BJ (cell line): ENCODE results near the gene FAM234B. TPM values are rescaled to one million over a fixed set of nuclear protein-coding genes. Genes with fewer than 3 reads are reported as not detected.

ENCODE experiments used
- CTCF ChIA-PET: fragments of 350-600 bp; formaldehyde crosslinking; extraction: SDS; loops from one replicate; lab custom pipeline; 2021; ENCODE audit warnings: antibody characterized with exemption, inconsistent platforms; lab: Yijun Ruan, JAX
- POLR2A ChIA-PET: fragments of 300-600 bp; sonication (Branson Sonifier 250); formaldehyde crosslinking; extraction: SDS; loops from one replicate; lab custom pipeline; 2021; ENCODE audit warnings: antibody characterized with exemption; lab: Charles Lee
- DNase-seq: peaks from one replicate; pipeline ENCODE4 v3.0.0-alpha.2; 2011; ENCODE audit warnings: low read depth
- H3K27me3 ChIP-seq: 2 replicates; pipeline ENCODE4 v1.6.0; 2011; ENCODE audit warnings: low read length; ENCODE audit not compliant: control insufficient read depth, insufficient read depth
- H3K36me3 ChIP-seq: 2 replicates; pipeline ENCODE4 v1.5.1; 2011; ENCODE audit warnings: low read length; ENCODE audit not compliant: control insufficient read depth, insufficient read depth
- H3K4me3 ChIP-seq: 2 replicates; pipeline ENCODE4 v1.5.1; 2011; ENCODE audit warnings: low read depth, mild to moderate bottlenecking, control low read depth, low read length
- CTCF ChIP-seq: IDR thresholded peaks from 2 replicates; pipeline ENCODE4 v1.5.1; 2011; ENCODE audit warnings: low read depth, mild to moderate bottlenecking, control low read depth, inconsistent platforms, low read length, moderate library complexity; ENCODE audit not compliant: insufficient read depth
- polyA plus RNA-seq: library from polyadenylated mRNA; depleted of rRNA; stranded (reverse); fragments of >200 nt; gene quantifications from 2 replicates; pipeline ENCODE4 v1.2.3, GENCODE V29; 2011

Gene FAM234B
- polyA plus RNA-seq, 1 experiment: 2.4 TPM

- DNase-seq: no peak
- Histone ChIP-seq H3K4me3 (no peak overlapping the region), H3K27me3 (no peaks in the 10 kb centered on the region), H3K36me3 (no peaks in the 10 kb centered on the region)
- TF ChIP-seq CTCF: no peak
- POLR2A ChIA-PET: no interaction called here
- CTCF ChIA-PET: no interaction called here
These were observed 62.5 kb downstream of the FAM234B start for GRCh38 chr12:13106666-13107065.

- Histone ChIP-seq H3K4me3 (no peak overlapping the region), H3K27me3 (no peaks in the 10 kb centered on the region), H3K36me3 (no peaks in the 10 kb centered on the region)
- ChIA-PET POLR2A (no interaction called here), CTCF (interaction anchor here (1.5 kb wide), 1 partner anchor 99 kb away, joined by 3 read pairs; no protein-coding TSS in a partner anchor)
- DNase-seq: no peak
- TF ChIP-seq CTCF: no peak
These were observed 68.8 kb downstream of the FAM234B start for GRCh38 chr12:13112968-13113367.

DNA sequence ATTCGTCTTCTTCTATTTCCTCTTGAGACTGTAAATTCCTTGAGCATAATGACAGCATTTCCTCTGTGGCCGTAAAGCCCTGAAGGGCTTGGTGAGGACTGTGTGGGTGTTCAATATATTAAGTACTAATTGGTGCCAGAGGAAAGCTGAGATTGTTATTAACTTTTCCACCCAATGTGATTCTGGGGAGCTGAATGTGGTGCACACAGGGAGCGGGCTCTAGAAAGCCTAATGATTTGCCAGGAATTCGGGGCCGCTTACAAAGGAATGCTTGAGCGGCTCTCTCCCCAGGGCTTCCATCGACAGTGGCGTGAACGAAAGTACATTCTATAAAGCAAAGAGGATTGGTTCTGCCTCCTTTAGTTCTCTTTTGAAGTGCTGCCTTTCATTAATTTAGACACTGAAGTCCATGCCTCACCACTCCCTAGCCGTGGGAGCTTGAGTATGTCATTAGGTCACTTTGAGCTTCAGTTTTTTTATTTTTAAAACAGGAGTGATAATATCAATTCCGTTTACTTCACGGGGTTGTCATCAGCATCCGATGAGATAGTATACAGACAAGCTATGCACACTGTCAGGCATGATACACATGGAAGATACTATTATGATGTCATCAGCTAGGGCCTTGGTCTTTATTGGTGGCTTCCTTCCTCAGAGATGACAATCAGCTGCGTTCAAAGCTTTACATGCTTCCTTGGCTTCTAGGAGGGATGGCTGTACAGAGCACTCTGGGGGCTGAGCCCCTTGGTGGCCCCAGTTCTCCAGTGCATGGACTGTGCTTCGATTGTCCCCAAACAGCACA is 70.3 kb downstream of the FAM234B start:
- H3K27me3 ChIP-seq: no peaks in the 10 kb centered on the region
- ChIA-PET CTCF (interaction anchor here (1.1 to 1.8 kb wide), 5 partner anchors 10 to 98 kb away, joined by 3 to 7 read pairs (median 3); partner anchors contain the start of gene EMP1), POLR2A (interaction anchor here (0.5 kb wide), 1 partner anchor 1251 kb away, joined by 3 read pairs; the partner anchor contains the start of gene ATF7IP)
- H3K36me3 ChIP-seq: no peaks in the 10 kb centered on the region
- no peak for DNase-seq
- no peak for TF ChIP-seq CTCF
- H3K4me3 ChIP-seq: no peak overlapping the region; the same call in 1 of the 2 replicates

DNA sequence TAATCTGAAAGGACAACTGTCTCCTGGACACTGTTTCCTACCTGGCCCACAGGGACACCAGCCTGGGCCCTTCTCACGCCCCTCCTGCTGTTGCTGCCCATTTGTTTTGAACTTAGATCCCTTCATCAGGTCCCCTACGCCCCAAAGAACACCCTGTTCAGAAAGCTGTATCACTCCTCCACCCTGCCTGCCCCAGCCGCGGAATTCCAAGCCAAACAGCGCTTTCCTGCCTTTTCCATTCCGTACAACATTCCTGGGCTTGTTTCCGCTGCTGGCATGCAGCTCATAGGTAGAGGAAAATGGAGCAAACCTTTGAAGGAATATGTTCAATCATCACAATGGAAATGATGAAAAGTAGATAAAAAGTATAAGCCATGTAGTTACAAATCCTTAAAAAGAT is 72.1 kb downstream of the FAM234B start:
- ChIA-PET POLR2A (interaction anchor here (0.6 kb wide), 1 partner anchor 110 kb away, joined by 3 read pairs; no protein-coding TSS in a partner anchor), CTCF (interaction anchor here (1.3 to 2.4 kb wide), 4 partner anchors 9 to 106 kb away, joined by 3 to 10 read pairs (median 4); no protein-coding TSS in a partner anchor)
- no peaks in the 10 kb centered on the region for H3K27me3 ChIP-seq
- no peaks in the 10 kb centered on the region for H3K36me3 ChIP-seq
- H3K4me3 ChIP-seq: no peak overlapping the region
- no peak for TF ChIP-seq CTCF
- DNase-seq: no peak

GRCh38 chr12:13117029-13117428 is 72.8 kb downstream of the FAM234B start:
- TF ChIP-seq CTCF: no peak
- DNase-seq: no peak
- Histone ChIP-seq H3K27me3 (no peaks in the 10 kb centered on the region), H3K4me3 (no peak overlapping the region), H3K36me3 (no peaks in the 10 kb centered on the region)
- ChIA-PET CTCF (interaction anchor here (1.8 to 2.4 kb wide), 2 partner anchors 10 to 15 kb away, joined by 4 to 10 read pairs; no protein-coding TSS in a partner anchor), POLR2A (interaction anchor here (0.5 kb wide), 2 partner anchors 79 to 95 kb away, joined by 4 to 5 read pairs; partner anchors contain the start of gene EMP1)
